ENCODE data around the gene WHAMM. TPM values are rescaled to one million over a fixed set of nuclear protein-coding genes. Genes with fewer than 3 reads are reported as not detected.

The WHAMM gene
- polyA plus RNA-seq, 1 donor (not counting 4 experiments of a cell fraction or from before 2014, with no cell fraction given) = 4.7 TPM

DNA sequence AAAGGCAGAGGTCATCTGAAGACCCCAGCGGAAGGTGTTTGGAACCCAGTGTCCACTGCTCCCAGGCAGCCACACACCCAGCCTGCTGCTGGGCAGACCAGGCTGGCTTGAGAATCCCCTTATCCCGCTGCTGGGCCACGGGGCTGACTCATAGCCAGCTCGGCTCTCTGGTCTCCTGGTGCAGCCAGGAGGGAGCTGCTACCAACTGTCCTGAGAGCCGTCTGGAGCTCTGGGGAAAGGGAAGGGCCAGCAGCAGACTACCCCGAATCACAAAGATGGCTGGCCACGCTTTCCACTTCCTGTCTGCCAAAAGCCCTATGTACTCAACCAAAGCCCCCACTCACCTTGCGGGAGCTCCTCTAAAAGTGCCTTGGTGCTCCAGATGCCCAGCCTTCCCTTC is 38.3 kb downstream of the WHAMM start:
- Histone ChIP-seq H3K9ac (ENCODE audit: control insufficient read depth, extremely low read depth, insufficient read depth, low read length) (no peak overlapping the region), H3K79me2 (ENCODE audit: control insufficient read depth, insufficient read depth, low read length) (no peaks in the 10 kb centered on the region), H3K9me3 (ENCODE audit: control insufficient read depth, low read depth, low read length) (no peaks in the 10 kb centered on the region), H3K9me1 (ENCODE audit: control insufficient read depth, extremely low read depth, insufficient read depth, low read length) (no peaks in the 10 kb centered on the region), H3K4me2 (ENCODE audit: control insufficient read depth, extremely low read depth, insufficient read depth, low read depth, low read length) (no peak overlapping the region), H3K36me3 (ENCODE audit: control insufficient read depth in 2 of 2, extremely low read depth in 1 of 2, insufficient read depth in 2 of 2, low read length in 2 of 2) (no peaks in the 10 kb centered on the region), H4K20me1 (ENCODE audit: control insufficient read depth, extremely low read depth, insufficient read depth, low read length) (no peaks in the 10 kb centered on the region), H3K4me1 (ENCODE audit: control insufficient read depth, extremely low read depth, insufficient read depth, low read length) (peaks cover 27% of the 10 kb centered on the region), H2AFZ (ENCODE audit: control insufficient read depth, low read length) (no peak overlapping the region), H3K4me3 (ENCODE audit: control insufficient read depth in 2 of 3, extremely low read depth in 1 of 3, insufficient read depth in 2 of 3, low read depth in 1 of 3, low read length in 3 of 3) (no peak overlapping the region), H3K27me3 (ENCODE audit: control insufficient read depth, extremely low read depth, insufficient read depth, low read length) (no peaks in the 10 kb centered on the region), H3K27ac (ENCODE audit: control insufficient read depth, insufficient read depth, low read length) (no peak overlapping the region)
- dilution Hi-C loops (cut with MboI; ENCODE audit: extremely low pct_ligation_motif_present, low sequenced_read_pairs) = loop anchor here (5.0 kb wide), 1 partner anchor 155 kb away; no protein-coding TSS in a partner anchor
- TF ChIP-seq CTCF (optimal IDR thresholded peaks at IDR 0.05 in 1 of 3, IDR thresholded peaks at IDR 0.05 in 1 of 3, conservative IDR thresholded peaks at IDR 0.05 in 1 of 3; ENCODE audit: extremely low read depth in 1 of 3, insufficient read depth in 2 of 3, low read length in 3 of 3) (no peak), EZH2 (IDR thresholded peaks at IDR 0.05; ENCODE audit: low read length) (no peak)
- DNase-seq (ENCODE audit: low read depth, low spot score) (no peak), FAIRE-seq (no peak)

GRCh38 chr15:82848241-82848993 is 39.0 kb downstream of the WHAMM start:
- H3K27me3 ChIP-seq (ENCODE audit: control insufficient read depth, extremely low read depth, insufficient read depth, low read length) = no peaks in the 10 kb centered on the region
- dilution Hi-C loops (cut with MboI; ENCODE audit: extremely low pct_ligation_motif_present, low sequenced_read_pairs) = loop anchor here (5.0 kb wide), 1 partner anchor 154 kb away; no protein-coding TSS in a partner anchor
- no peak overlapping the region for H3K4me3 ChIP-seq (ENCODE audit: control insufficient read depth in 2 of 3, extremely low read depth in 1 of 3, insufficient read depth in 2 of 3, low read depth in 1 of 3, low read length in 3 of 3)
- no peak overlapping the region for H2AFZ ChIP-seq (ENCODE audit: control insufficient read depth, low read length)
- H3K9me1 ChIP-seq (ENCODE audit: control insufficient read depth, extremely low read depth, insufficient read depth, low read length) = no peaks in the 10 kb centered on the region
- H3K4me1 ChIP-seq (ENCODE audit: control insufficient read depth, extremely low read depth, insufficient read depth, low read length) = peaks cover 27% of the 10 kb centered on the region
- no peaks in the 10 kb centered on the region for H3K36me3 ChIP-seq (ENCODE audit: control insufficient read depth in 2 of 2, extremely low read depth in 1 of 2, insufficient read depth in 2 of 2, low read length in 2 of 2)
- H4K20me1 ChIP-seq (ENCODE audit: control insufficient read depth, extremely low read depth, insufficient read depth, low read length) = no peaks in the 10 kb centered on the region
- no peak overlapping the region for H3K9ac ChIP-seq (ENCODE audit: control insufficient read depth, extremely low read depth, insufficient read depth, low read length)
- no peaks in the 10 kb centered on the region for H3K79me2 ChIP-seq (ENCODE audit: control insufficient read depth, insufficient read depth, low read length)
- no peak for FAIRE-seq
- no peak overlapping the region for H3K4me2 ChIP-seq (ENCODE audit: control insufficient read depth, extremely low read depth, insufficient read depth, low read depth, low read length)
- H3K27ac ChIP-seq (ENCODE audit: control insufficient read depth, insufficient read depth, low read length) = no peak overlapping the region
- TF ChIP-seq CTCF (optimal IDR thresholded peaks at IDR 0.05 in 1 of 3, IDR thresholded peaks at IDR 0.05 in 1 of 3, conservative IDR thresholded peaks at IDR 0.05 in 1 of 3; ENCODE audit: extremely low read depth in 1 of 3, insufficient read depth in 2 of 3, low read length in 3 of 3) (no peak), EZH2 (IDR thresholded peaks at IDR 0.05; ENCODE audit: low read length) (no peak)
- DNase-seq (ENCODE audit: low read depth, low spot score) = no peak
- H3K9me3 ChIP-seq (ENCODE audit: control insufficient read depth, low read depth, low read length) = no peaks in the 10 kb centered on the region

All from keratinocyte (primary cell).